D721Med (cell line): Measurements from ENCODE around the gene OSBPL10.

Source experiments
- DNase-seq: peaks from one replicate; pipeline ENCODE4 v3.0.0; 2011; ENCODE audit warnings: low spot score; ENCODE audit not compliant: insufficient read length
- FAIRE-seq: peaks from 2 replicates; lab custom pipeline; 2011; peaks lifted over from hg19 to GRCh38; lab: Jason Lieb, UNC
- TF ChIP-seq, protein P1 (sequence below): IDR thresholded peaks from 2 replicates; pipeline ENCODE4 v1.5.1; 2012; ENCODE audit warnings: mild to moderate bottlenecking, control low read depth; ENCODE audit not compliant: insufficient read depth; ENCODE audit errors: missing control alignments

OSBPL10 gene

DNA sequence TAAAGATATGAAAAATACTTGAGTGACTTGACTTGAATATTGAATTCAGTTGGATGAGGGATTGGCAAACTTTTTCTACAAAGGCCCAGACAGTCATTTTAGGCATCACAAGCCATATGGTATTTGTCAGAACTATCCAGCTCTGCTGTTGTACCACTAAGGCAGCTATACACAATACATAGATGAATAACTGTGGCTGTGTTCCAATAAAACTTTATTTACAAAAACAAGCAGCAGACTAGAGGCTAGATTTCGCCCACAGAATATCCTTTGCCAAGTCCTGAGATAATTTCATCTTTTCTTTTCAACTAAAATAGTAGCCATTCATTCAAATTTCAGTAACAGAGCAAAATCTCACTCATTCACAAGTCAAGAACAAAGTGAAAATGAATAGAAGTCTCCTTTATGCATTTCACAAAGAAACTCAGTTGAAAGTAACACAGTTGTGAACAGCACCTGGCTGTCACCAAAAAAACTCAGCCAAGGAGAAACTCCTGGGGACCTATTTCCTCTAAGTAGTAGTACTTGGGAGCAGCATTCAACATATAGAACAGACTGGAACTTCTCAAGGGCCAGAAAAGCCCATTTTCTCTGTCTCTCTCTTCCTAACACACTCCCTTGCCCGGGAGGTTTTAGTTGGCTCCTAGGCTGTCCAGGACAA lies 56.3 kb downstream of the OSBPL10 start:
- no peak for DNase-seq
- TF ChIP-seq, protein P1, sequence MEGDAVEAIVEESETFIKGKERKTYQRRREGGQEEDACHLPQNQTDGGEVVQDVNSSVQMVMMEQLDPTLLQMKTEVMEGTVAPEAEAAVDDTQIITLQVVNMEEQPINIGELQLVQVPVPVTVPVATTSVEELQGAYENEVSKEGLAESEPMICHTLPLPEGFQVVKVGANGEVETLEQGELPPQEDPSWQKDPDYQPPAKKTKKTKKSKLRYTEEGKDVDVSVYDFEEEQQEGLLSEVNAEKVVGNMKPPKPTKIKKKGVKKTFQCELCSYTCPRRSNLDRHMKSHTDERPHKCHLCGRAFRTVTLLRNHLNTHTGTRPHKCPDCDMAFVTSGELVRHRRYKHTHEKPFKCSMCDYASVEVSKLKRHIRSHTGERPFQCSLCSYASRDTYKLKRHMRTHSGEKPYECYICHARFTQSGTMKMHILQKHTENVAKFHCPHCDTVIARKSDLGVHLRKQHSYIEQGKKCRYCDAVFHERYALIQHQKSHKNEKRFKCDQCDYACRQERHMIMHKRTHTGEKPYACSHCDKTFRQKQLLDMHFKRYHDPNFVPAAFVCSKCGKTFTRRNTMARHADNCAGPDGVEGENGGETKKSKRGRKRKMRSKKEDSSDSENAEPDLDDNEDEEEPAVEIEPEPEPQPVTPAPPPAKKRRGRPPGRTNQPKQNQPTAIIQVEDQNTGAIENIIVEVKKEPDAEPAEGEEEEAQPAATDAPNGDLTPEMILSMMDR, result no peak
- no peak for FAIRE-seq

DNA sequence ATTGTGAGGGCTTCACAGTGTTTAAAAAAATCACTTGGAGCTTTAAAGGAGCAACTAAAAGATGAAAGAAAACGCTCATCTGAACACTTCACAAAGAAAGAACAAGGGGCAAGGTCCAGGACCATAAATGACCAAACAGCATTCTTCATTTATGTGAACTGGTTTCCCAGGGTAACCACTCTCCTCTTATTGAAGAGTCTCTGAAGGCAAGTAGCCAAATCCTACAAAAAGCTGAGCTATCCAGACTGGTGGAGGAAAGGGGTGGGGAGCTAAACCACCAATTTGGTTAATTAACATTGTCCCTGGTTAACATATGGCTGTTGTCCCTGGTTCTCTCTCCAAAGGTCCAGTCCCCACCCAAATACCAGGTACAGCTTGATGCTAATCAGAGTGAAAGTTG lies 58.1 kb downstream of the OSBPL10 start:
- TF ChIP-seq, protein P1, result no peak
- FAIRE-seq (no peak), DNase-seq (no peak)

DNA sequence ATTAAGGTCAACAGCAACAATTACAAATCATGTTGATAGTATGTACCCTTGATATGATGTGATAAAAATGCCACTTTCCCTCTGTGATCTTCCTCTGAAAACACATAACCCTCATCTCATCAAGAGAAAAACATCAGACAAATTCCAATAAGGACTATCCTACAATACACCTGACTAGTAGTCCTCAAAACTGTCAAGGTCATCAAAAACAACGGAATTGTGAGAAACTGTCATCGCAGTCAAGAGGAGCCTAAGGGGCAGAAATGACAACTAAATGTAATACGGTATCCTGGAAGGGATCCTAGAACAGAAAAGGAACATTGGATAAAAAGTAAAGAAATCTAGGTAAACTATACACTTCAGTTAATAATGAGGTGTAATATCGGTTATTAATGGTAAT lies 59.2 kb downstream of the OSBPL10 start:
- TF ChIP-seq, protein P1, result no peak
- FAIRE-seq, result no peak
- no peak for DNase-seq

DNA sequence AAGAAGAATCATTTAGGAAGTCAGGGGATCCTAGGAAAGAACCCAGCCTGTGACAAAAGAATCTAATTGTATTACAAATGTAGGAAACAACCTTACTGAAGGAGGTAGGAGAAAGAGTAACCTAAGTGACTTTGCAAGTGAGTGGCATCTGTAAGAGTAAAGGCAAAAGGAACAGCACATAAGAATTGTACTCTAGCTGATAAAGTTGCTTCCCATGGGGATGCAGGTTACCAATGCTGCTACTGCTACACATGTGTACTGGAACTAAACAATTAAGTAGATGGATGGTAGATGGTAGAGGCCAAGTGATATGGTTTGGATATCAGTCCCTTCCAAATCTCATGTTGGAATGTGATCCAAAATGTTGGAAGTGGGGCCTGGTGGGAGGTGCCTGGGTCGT lies 60.8 kb downstream of the OSBPL10 start:
- FAIRE-seq (no peak), DNase-seq (no peak)
- TF ChIP-seq, protein P1, result no peak

DNA sequence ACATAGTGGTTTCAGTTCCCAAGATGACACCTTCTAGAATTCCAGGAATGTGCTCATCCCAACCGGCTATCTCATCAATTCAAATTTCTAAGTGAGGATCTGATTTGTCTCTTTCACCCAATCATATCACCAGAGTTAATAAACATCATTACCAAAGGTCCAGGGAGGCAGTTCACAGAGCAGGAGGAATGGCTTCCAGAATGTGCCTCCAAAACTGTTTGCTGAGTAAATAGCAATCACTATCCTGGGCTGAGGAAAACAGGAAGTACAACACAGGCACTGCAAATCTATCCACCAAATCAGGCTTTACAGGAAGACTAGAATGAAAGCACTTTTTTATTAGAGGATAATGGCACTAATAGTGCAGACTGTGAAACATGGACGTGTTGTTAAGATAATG lies 61.5 kb downstream of the OSBPL10 start:
- DNase-seq (no peak), FAIRE-seq (no peak)
- TF ChIP-seq, protein P1, result no peak

DNA sequence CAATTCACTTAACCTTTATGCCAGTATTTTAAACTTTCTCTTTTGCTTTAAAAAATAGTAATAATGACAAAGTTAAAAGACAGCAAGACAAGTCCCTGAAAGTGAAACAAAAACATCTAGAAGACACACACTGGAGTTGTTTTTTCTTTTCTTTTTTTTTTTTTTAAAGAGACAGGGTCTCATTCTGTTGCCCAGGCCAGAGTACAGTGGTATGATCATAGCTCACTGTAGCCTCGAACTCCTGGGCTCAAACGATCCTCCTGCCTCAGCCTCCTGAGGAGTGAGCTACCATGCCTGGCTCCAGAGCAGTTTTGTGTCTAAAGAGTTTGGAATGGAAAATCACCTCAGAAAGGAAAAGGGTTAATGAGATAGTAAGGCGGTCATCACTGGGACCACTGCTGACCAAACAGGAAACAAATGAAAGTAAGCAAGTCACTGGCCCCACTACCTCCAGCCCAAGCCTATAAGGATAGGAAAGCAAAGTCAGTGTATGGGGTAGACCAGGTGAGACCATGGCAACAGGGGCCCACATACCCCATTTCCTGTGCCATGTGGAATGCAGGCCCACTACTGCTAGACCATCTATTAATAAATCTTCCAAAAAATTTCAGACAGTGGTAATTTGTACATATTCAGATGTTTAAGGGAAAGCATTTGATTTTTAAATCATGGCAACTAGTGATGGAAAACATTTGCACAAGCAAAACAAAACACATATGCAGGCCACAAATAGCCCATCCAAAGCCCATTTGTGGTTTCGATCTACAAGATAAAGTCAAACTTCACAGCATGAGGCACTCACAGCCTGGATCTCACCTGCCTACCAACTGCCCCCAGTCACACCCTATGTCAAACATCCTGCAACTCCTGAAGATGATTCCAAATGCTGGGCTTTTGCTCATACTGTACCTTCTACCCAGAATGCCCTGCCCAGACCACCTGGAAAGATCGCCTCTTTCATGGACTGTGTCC lies 62.6 kb downstream of the OSBPL10 start:
- TF ChIP-seq, protein P1, result no peak
- no peak for DNase-seq
- no peak for FAIRE-seq
